Gastrocnemius medialis (tissue), 4 donors: ENCODE results near the gene VAMP5. TPM values are rescaled to one million over a fixed set of nuclear protein-coding genes. Genes with fewer than 3 reads are reported as not detected.

Source experiments
- ATAC-seq, 2 donors: fragments of 150-250 bp; one replicate each; pipeline ENCODE4 v1.9.1; 2016
- DNase-seq, 2 donors: peaks; one replicate each; pipeline ENCODE4 v3.0.0-alpha.2; 2019
- H3K27ac ChIP-seq, 4 donors: fragments of 200-600 bp; sonication (generic); 1 replicate in 1 of 4; 2 replicates in 3 of 4; pipeline ENCODE4 v1.5.1; 2016 to 2018; ENCODE audit warnings: mild to moderate bottlenecking in 2 of 4, moderate library complexity in 1 of 4
- H3K27me3 ChIP-seq, 3 donors: fragments of 200-600 bp; sonication (generic) in 2 of 3; 1 replicate in 1 of 3; 2 replicates in 2 of 3; pipeline versions ENCODE4 v1.5.1 to v1.6.0; 2016 to 2019; ENCODE audit warnings: mild to moderate bottlenecking in 1 of 3, moderate library complexity in 1 of 3
- H3K36me3 ChIP-seq, 2 donors: fragments of 200-600 bp; sonication (generic) in 1 of 2; one replicate each; pipeline ENCODE4 v1.5.1; 2017 to 2018
- H3K4me1 ChIP-seq, 2 donors: fragments of 200-600 bp; sonication (generic) in 1 of 2; one replicate each; pipeline ENCODE4 v1.5.1; 2016 to 2017; ENCODE audit warnings: mild to moderate bottlenecking in 2 of 2
- H3K4me3 ChIP-seq, 4 donors: fragments of 200-600 bp; sonication (generic) in 3 of 4; 1 replicate in 1 of 4; 2 replicates in 3 of 4; pipeline ENCODE4 v1.5.1; 2016 to 2019; ENCODE audit warnings: mild to moderate bottlenecking in 2 of 4
- H3K9me3 ChIP-seq, 3 donors: fragments of 200-600 bp; sonication (generic) in 2 of 3; 1 replicate in 1 of 3; 2 replicates in 2 of 3; pipeline ENCODE4 v1.5.1; 2016 to 2019
- CTCF ChIP-seq, 5 experiments: fragments of 450-650 bp in 3 of 5; fragments of 200-600 bp in 2 of 5; sonication (generic) in 2 of 5; IDR thresholded peaks in 4 of 5; conservative IDR thresholded peaks in 1 of 5; 1 replicate in 4 of 5; 2 replicates in 1 of 5; pipeline ENCODE4 v1.5.1; 2016 to 2019; ENCODE audit warnings: antibody characterized with exemption in 5 of 5, mild to moderate bottlenecking in 3 of 5, moderate library complexity in 3 of 5
- POLR2A ChIP-seq, 2 donors: fragments of 450-650 bp; IDR thresholded peaks; one replicate each; pipeline ENCODE4 v1.6.1; 2017; ENCODE audit warnings: antibody characterized with exemption in 2 of 2, mild to moderate bottlenecking in 2 of 2, moderate library complexity in 2 of 2
- in situ Hi-C, 4 donors: fragments of 200-750 bp; cut with MboI; loops; one replicate each; pipeline versions ENCODE4 v1.15.0 to v1.8.0; 2017; ENCODE audit warnings: low sequenced_read_pairs in 4 of 4
- intact Hi-C: fragments of 100-400 bp; cut with DNase I; formaldehyde crosslinking; loops from one replicate; pipeline ENCODE4 v1.15.1; 2023; ENCODE audit warnings: low total_unique reads
- total RNA-seq, 4 donors: library from RNA; depleted of rRNA; stranded (reverse); fragments of >200 nt; gene quantifications; one replicate each; pipeline versions ENCODE4 v1.1.0 to v1.2.3, GENCODE V29; 2016

The VAMP5 gene
- total RNA-seq, 4 donors from 2014 or later, result 19.9 to 47.0 (median 36.9) TPM

GRCh38 chr2:85631316-85631715 lies 47.1 kb downstream of the VAMP5 start:
- H3K9me3 ChIP-seq, result no peaks in the 10 kb centered on the region
- intact Hi-C loops, result loop anchor here (10.0 kb wide), 1 partner anchor 443 kb away; no protein-coding TSS in a partner anchor
- ATAC-seq, result no peak

GRCh38 chr2:85635011-85635410 lies 50.8 kb downstream of the VAMP5 start:
- intact Hi-C loops, result loop anchor here (10.0 kb wide), 1 partner anchor 440 kb away; no protein-coding TSS in a partner anchor

More at GRCh38 chr2:85631316-85631715, 47.1 kb downstream of the VAMP5 start:
- H3K4me1 ChIP-seq, result no peaks in the 10 kb centered on the region
- H3K27ac ChIP-seq, result no peak overlapping the region
- no peaks in the 10 kb centered on the region for H3K27me3 ChIP-seq
- DNase-seq, result no peak
- TF ChIP-seq CTCF (IDR thresholded peaks at IDR 0.05 in 4 of 5, conservative IDR thresholded peaks at IDR 0.05 in 1 of 5) (no peak), POLR2A (IDR thresholded peaks at IDR 0.05) (no peak)
- in situ Hi-C loops, result loop anchor here (10.0 to 25.0 kb wide), 3 partner anchors 93 to 456 kb away; no protein-coding TSS in a partner anchor
- peaks cover 0 to 91% of the 10 kb centered on the region in 2 donors for H3K36me3 ChIP-seq
- H3K4me3 ChIP-seq, result no peak overlapping the region

GRCh38 chr2:85635636-85636035 lies 51.4 kb downstream of the VAMP5 start:
- in situ Hi-C loops (loop anchor here (5.0 to 25.0 kb wide), 6 partner anchors 89 to 452 kb away; no protein-coding TSS in a partner anchor), intact Hi-C loops (loop anchor here (10.0 kb wide), 1 partner anchor 439 kb away; no protein-coding TSS in a partner anchor)
- no peak overlapping the region for H3K4me3 ChIP-seq
- H3K4me1 ChIP-seq, result no peaks in the 10 kb centered on the region
- H3K27me3 ChIP-seq, result no peaks in the 10 kb centered on the region
- no peaks in the 10 kb centered on the region for H3K9me3 ChIP-seq
- ATAC-seq (no peak), DNase-seq (no peak)
- peaks cover 3 to 85% of the 10 kb centered on the region in 2 donors for H3K36me3 ChIP-seq
- TF ChIP-seq CTCF (IDR thresholded peaks at IDR 0.05 in 4 of 5, conservative IDR thresholded peaks at IDR 0.05 in 1 of 5) (no peak), POLR2A (IDR thresholded peaks at IDR 0.05) (no peak)
- H3K27ac ChIP-seq, result peak overlapping the region in 1 of 4 donors; percentile 1

More at GRCh38 chr2:85635011-85635410, 50.8 kb downstream of the VAMP5 start:
- no peaks in the 10 kb centered on the region for H3K9me3 ChIP-seq
- in situ Hi-C loops, result loop anchor here (5.0 to 25.0 kb wide), 6 partner anchors 90 to 452 kb away; no protein-coding TSS in a partner anchor
- H3K4me1 ChIP-seq, result no peaks in the 10 kb centered on the region
- no peak for ATAC-seq
- peak overlapping the region in 1 of 4 donors; percentile 1 for H3K27ac ChIP-seq
- no peaks in the 10 kb centered on the region for H3K27me3 ChIP-seq
- peak in 1 of 2 donors; percentile 4 for DNase-seq
- no peak for TF ChIP-seq CTCF (IDR thresholded peaks at IDR 0.05 in 4 of 5, conservative IDR thresholded peaks at IDR 0.05 in 1 of 5)
- TF ChIP-seq POLR2A (IDR thresholded peaks at IDR 0.05), result no peak
- H3K4me3 ChIP-seq, result no peak overlapping the region
- H3K36me3 ChIP-seq, result peaks cover 3 to 85% of the 10 kb centered on the region in 2 donors

GRCh38 chr2:85642725-85643124 lies 58.5 kb downstream of the VAMP5 start:
- H3K27ac ChIP-seq, result peak overlapping the region in 3 of 4 donors; percentile 77 to 92 (median 87)
- intact Hi-C loops, result no loop called here
- no peaks in the 10 kb centered on the region for H3K9me3 ChIP-seq
- in situ Hi-C loops, result loop anchor here in 3 of 4 donors (25.0 kb wide), 1 partner anchor 445 kb away; no protein-coding TSS in a partner anchor
- DNase-seq (peak in 1 of 2 donors; percentile 1), ATAC-seq (no peak)
- no peaks in the 10 kb centered on the region for H3K27me3 ChIP-seq
- no peak overlapping the region for H3K4me3 ChIP-seq
- peaks cover 8 to 11% of the 10 kb centered on the region in 2 donors for H3K4me1 ChIP-seq
- TF ChIP-seq CTCF (IDR thresholded peaks at IDR 0.05 in 4 of 5, conservative IDR thresholded peaks at IDR 0.05 in 1 of 5), result no peak
- TF ChIP-seq POLR2A (IDR thresholded peaks at IDR 0.05), result no peak
- peaks cover 11 to 95% of the 10 kb centered on the region in 2 donors for H3K36me3 ChIP-seq

Other genes starting within 250 kb of the VAMP5 start
- gene RETSAT, start 229.9 kb upstream of the VAMP5 start, total RNA-seq, result 100 to 1,000 TPM in 3 of 4 donors, 10 to 100 TPM in 1; 62.2 to 151 (median 116) TPM
- gene ELMOD3, start 229.7 kb upstream of the VAMP5 start, total RNA-seq, result 10 to 100 TPM; 15.9 to 31.7 (median 25.0) TPM
- gene CAPG, start 174.1 kb upstream of the VAMP5 start, total RNA-seq, result 10 to 100 TPM; 15.9 to 35.6 (median 23.1) TPM
- gene SH2D6, start 165.7 kb upstream of the VAMP5 start, total RNA-seq, result 1 to 10 TPM in 1 of 4 donors, not detected in 3; 3.5 TPM
- gene MAT2A, start 45.3 kb upstream of the VAMP5 start, total RNA-seq, result 100 to 1,000 TPM in 1 of 4 donors, 10 to 100 TPM in 3; 33.2 to 131 (median 56.0) TPM
- 10 to 100 TPM; 18.3 to 33.1 (median 28.2) TPM for gene GGCX, start 22.9 kb upstream of the VAMP5 start, total RNA-seq
- gene VAMP8, start 6.8 kb upstream of the VAMP5 start, total RNA-seq, result 10 to 100 TPM in 1 of 4 donors, 1 to 10 TPM in 3; 5.3 to 12.1 (median 7.1) TPM
- gene RNF181, start 11.3 kb downstream of the VAMP5 start, total RNA-seq, result 100 to 1,000 TPM; 207 to 235 (median 215) TPM
- 100 to 1,000 TPM in 1 of 4 donors, 10 to 100 TPM in 3; 44.4 to 102 (median 80.7) TPM for gene TMEM150A, start 18.3 kb downstream of the VAMP5 start, total RNA-seq
- 10 to 100 TPM; 28.4 to 35.4 (median 32.3) TPM for gene C2orf68, start 27.6 kb downstream of the VAMP5 start, total RNA-seq
- gene USP39, start 31.8 kb downstream of the VAMP5 start, total RNA-seq, result 100 to 1,000 TPM in 1 of 4 donors, 10 to 100 TPM in 3; 72.2 to 139 (median 92.1) TPM
- gene SFTPB, start 83.8 kb downstream of the VAMP5 start, total RNA-seq, result not detected
- 10 to 100 TPM in 2 of 4 donors, 1 to 10 TPM in 2; 3.6 to 36.1 (median 12.0) TPM for gene GNLY, start 109.9 kb downstream of the VAMP5 start, total RNA-seq
- 100 to 1,000 TPM; 122 to 266 (median 150) TPM for gene ATOH8, start 169.6 kb downstream of the VAMP5 start, total RNA-seq